NCI-H748 (cell line): ENCODE data around the gene PMS2.
"Not testable (repeated sequence)": the region's sequence is repeated elsewhere in the genome, so short reads cannot be mapped to it uniquely, and the experiment has no call there.

Experiments
- DNase-seq: peaks from one replicate; lab custom pipeline; 2025; ENCODE audit not compliant: unreplicated experiment; lab: John Stamatoyannopoulos, UW

The PMS2 gene

GRCh38 chr7:6020371-6021286, 11.8 kb upstream of the PMS2 start:
- DNase-seq: peak; percentile 70

GRCh38 chr7:6016653-6016966, 7.8 kb upstream of the PMS2 start:
- DNase-seq: no peak

GRCh38 chr7:6015917-6016652, 7.2 kb upstream of the PMS2 start:
- no peak for DNase-seq

- DNase-seq: no peak
Observed at GRCh38 chr7:6012355-6013104, 3.7 kb upstream of the PMS2 start.

- DNase-seq: no peak
Observed at GRCh38 chr7:6011541-6011940, 2.7 kb upstream of the PMS2 start.

DNA sequence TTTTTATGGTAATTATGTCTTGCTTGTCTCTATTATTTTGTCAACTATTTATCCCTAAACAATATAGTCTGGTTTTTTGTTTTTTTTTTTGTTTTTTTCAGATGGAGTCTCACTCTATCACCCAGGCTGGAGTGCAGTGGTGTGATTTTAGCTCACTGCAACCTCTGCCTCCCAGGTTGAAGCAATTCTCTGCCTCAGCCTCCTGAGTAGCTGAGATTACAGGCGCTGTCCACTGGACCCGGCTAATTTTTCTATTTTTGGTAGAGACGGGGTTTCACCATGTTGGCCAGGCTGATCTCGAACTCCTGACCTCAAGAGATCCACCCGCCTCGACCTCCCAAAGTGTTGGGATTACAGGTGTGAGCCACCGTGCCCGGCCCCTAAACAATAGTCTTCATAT, 1.5 kb upstream of the PMS2 start:
- DNase-seq: not testable (repeated sequence)

DNA sequence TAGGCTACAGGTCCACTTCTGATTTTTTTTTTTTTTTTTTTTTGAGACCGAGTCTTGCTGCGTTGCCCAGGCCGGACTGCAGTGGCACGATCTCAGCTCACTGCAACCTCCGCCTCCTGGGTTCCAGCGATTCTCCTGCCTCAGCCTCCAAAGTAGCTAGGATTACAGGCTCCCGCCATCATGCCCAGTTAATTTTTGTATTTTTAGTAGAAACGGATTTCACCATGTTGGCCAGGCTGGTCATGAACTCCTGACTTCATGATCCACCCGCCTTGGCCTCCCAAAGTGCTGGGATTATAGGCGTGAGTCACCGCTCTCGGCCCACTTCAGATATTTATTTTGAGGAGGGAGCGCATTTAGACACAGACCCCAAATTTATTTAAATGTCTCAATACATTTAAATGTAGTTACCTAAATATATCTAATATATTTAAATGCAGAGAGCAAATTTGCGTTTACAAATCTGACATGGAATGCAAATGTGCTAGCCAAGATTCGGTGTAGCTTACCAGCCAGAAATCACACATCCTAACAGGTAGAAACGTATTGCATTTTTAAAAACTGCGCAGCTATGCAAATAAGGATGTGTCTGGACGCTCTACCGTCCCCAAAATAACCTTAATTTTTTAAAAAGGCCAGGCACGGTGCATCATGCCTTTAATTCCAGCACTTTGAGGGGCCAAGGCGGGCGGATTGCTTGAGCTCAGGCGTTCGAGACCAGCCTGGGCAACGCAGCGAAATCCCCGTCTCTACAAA, 836 bp downstream of the PMS2 start:
- DNase-seq: not testable (repeated sequence)

GRCh38 chr7:6007386-6007785, 1.5 kb downstream of the PMS2 start:
- DNase-seq: no peak

DNA sequence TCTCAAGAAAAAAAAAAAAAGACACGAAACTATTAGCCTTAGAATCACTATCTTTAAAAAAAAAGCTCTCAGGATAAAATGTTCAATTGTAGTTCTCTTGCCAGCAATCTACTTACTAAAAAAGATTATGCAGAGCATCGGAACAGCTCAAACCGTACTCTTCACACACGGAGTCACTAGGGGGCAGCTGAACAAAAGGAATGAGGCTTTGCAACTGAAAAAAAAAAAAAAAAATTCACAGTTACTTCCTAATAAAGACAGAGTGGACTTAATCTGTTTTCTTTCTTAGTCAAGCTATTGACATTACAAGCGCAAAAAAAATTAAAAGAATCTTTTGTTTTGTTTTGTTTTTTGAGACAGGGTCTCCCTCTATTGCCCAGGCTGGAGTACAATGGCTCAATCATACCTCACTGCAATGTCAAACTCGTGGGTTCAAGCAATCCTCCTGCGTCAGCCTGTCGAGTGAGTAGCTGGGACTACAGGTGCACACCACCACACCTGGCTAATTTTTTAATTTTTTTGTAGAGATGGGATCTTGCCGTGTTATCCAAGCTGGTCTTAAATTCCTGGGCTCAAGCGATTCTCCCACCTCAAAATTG, 11.5 kb downstream of the PMS2 start:
- DNase-seq: peak; percentile 45

- DNase-seq: not testable (repeated sequence)
Observed at GRCh38 chr7:5987061-5987460, 21.8 kb downstream of the PMS2 start.

- not testable (repeated sequence) for DNase-seq
Observed at GRCh38 chr7:5979680-5980314, 29.1 kb downstream of the PMS2 start.

- not testable (repeated sequence) for DNase-seq
Observed at GRCh38 chr7:5973580-5973979, 35.3 kb downstream of the PMS2 start.

GRCh38 chr7:5970347-5970911, 38.4 kb downstream of the PMS2 start, which contains the start of gene RSPH10B:
RSPH10B (minus strand) TSS chr7:5970689; CDS start chr7:5967116, 3,573 bp downstream.
- DNase-seq: not testable (repeated sequence)

DNA sequence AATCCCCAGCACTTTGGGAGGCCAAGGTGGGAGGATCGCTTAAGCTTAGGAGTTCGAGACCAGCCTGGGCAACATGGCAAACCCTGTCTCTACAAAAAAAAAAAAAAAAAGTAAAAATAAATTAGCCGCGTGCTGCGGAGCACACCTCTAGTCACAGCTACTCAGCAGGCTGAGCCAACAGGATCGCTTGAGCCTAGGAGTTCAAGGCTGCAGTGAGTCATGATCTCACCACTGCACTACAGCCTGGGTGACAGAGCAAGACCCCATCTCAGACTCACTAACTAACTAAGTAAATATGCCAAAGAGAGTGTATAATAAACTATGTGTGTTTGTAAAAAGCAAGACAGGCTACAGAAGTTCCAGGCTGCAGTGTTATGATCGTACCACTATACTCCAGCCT, 45.0 kb downstream of the PMS2 start:
- not testable (repeated sequence) for DNase-seq

- not testable (repeated sequence) for DNase-seq
Observed at GRCh38 chr7:5963205-5963604, 45.6 kb downstream of the PMS2 start.

DNA sequence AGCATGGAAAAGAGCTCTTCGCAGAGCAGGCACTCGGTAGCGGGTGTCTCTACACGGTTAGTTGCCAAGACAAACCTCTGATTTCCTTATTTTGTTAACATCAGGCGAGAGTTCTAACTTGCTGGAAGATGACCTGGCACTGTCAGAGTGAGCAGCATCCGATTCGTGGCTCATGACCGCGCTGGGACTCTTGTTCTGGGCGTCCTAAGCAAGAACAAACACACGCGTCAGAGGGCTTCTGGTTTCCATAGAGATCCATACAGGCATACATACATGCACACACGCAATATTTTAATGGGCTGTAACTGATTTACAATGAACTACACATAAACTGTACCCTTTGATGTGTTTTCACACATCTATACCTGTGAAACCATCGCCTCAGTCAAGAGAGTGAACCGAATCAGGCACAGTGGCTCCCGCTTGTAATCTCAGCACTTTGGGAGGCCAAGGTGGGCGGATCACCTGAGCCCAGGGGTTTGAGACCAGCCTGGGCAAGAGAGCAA, 73.9 kb downstream of the PMS2 start:
- DNase-seq: not testable (repeated sequence)

GRCh38 chr7:5931905-5932644, 76.8 kb downstream of the PMS2 start:
- not testable (repeated sequence) for DNase-seq

DNA sequence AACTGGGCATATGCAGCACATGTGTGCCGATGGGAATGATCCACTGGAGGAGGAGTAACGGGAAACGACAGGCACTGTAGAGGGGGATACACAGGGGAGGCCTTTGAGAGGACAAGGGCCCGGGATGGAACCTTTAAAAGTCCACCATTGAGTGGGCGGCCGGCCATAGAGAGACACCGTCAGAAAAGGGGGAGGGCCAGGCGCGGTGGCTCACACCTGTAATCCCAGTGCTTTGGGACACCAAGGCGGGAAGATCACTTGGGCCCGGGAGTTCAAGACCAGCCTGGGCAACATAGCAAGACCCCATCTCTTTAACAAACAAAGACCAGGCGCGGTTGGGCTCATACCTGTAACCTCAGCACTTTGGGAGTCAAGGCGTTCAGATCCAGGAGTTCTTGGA, 77.6 kb downstream of the PMS2 start:
- not testable (repeated sequence) for DNase-seq
